Keratinocyte (primary cell): ENCODE measurements around the gene RAB5A. TPM values are rescaled to one million over a fixed set of nuclear protein-coding genes. Genes with fewer than 3 reads are reported as not detected.

Experiments used
- DNase-seq: peaks from one replicate; pipeline ENCODE4 v3.0.0-alpha.2; 2011; ENCODE audit warnings: low read depth, missing footprints, low spot score
- FAIRE-seq: peaks from 2 replicates; lab custom pipeline; 2011; peaks lifted over from hg19 to GRCh38; lab: Jason Lieb, UNC
- H2AFZ ChIP-seq: 2 replicates; pipeline ENCODE4 v1.6.0; 2012; ENCODE audit warnings: low read length, control low read depth, inconsistent platforms; ENCODE audit not compliant: control insufficient read depth
- H3K27ac ChIP-seq: 2 replicates; pipeline ENCODE4 v1.5.1; 2011; ENCODE audit warnings: low read length; ENCODE audit not compliant: control insufficient read depth, insufficient read depth
- H3K27me3 ChIP-seq: 3 replicates; pipeline ENCODE4 v1.6.0; 2011; ENCODE audit warnings: low read length; ENCODE audit not compliant: control insufficient read depth, insufficient read depth; ENCODE audit errors: extremely low read depth
- H3K36me3 ChIP-seq, 2 experiments: 2 replicates in 1 of 2; 3 replicates in 1 of 2; pipeline ENCODE4 v1.5.1; 2011; ENCODE audit warnings: low read length in 2 of 2, mild to moderate bottlenecking in 1 of 2; ENCODE audit not compliant: control insufficient read depth in 2 of 2, insufficient read depth in 2 of 2; ENCODE audit errors: extremely low read depth in 1 of 2
- H3K4me1 ChIP-seq: 3 replicates; pipeline ENCODE4 v1.5.1; 2011; ENCODE audit warnings: low read length; ENCODE audit not compliant: control insufficient read depth, insufficient read depth; ENCODE audit errors: extremely low read depth
- H3K4me2 ChIP-seq: 3 replicates; pipeline ENCODE4 v1.6.0; 2011; ENCODE audit warnings: low read depth, low read length; ENCODE audit not compliant: control insufficient read depth, insufficient read depth; ENCODE audit errors: extremely low read depth
- H3K4me3 ChIP-seq, 3 experiments: fragments of 200-600 bp in 1 of 3; sonication (generic) in 1 of 3; 2 replicates in 2 of 3; 3 replicates in 1 of 3; pipeline ENCODE4 v1.5.1; 2011 to 2016; ENCODE audit warnings: low read length in 3 of 3, mild to moderate bottlenecking in 3 of 3, control low read depth in 2 of 3, inconsistent platforms in 1 of 3, low read depth in 1 of 3, mixed read lengths in 1 of 3, mixed run types in 1 of 3, moderate library complexity in 1 of 3; ENCODE audit not compliant: control insufficient read depth in 2 of 3, insufficient read depth in 2 of 3; ENCODE audit errors: extremely low read depth in 1 of 3
- H3K79me2 ChIP-seq: 2 replicates; pipeline ENCODE4 v1.6.0; 2012; ENCODE audit warnings: low read length; ENCODE audit not compliant: control insufficient read depth, insufficient read depth
- H3K9ac ChIP-seq: 3 replicates; pipeline ENCODE4 v1.6.0; 2011; ENCODE audit warnings: low read length; ENCODE audit not compliant: control insufficient read depth, insufficient read depth; ENCODE audit errors: extremely low read depth
- H3K9me1 ChIP-seq: 3 replicates; pipeline ENCODE4 v1.6.0; 2011; ENCODE audit warnings: low read length; ENCODE audit not compliant: control insufficient read depth, insufficient read depth; ENCODE audit errors: extremely low read depth
- H3K9me3 ChIP-seq: 2 replicates; pipeline ENCODE4 v1.5.1; 2012; ENCODE audit warnings: low read depth, low read length; ENCODE audit not compliant: control insufficient read depth
- H4K20me1 ChIP-seq: 3 replicates; pipeline ENCODE4 v1.6.0; 2011; ENCODE audit warnings: low read length; ENCODE audit not compliant: control insufficient read depth, insufficient read depth; ENCODE audit errors: extremely low read depth
- EZH2 ChIP-seq: IDR thresholded peaks from one replicate; pipeline ENCODE4 v1.6.1; 2012; ENCODE audit warnings: inconsistent platforms, mild to moderate bottlenecking, low read length, moderate library complexity
- dilution Hi-C: fragments of 300-500 bp; cut with MboI; formaldehyde crosslinking; loops from one replicate; pipeline ENCODE4 v1.7.0; 2020; ENCODE audit warnings: low sequenced_read_pairs; ENCODE audit not compliant: extremely low pct_ligation_motif_present
- polyA plus RNA-seq, 5 experiments: library from polyadenylated mRNA; depleted of rRNA in 3 of 5; stranded (reverse) in 3 of 5; stranded (forward) in 1 of 5; unstranded in 1 of 5; fragments of >200 nt; gene quantifications; 1 replicate in 1 of 5; 2 replicates in 3 of 5; 3 replicates in 1 of 5; pipeline versions ENCODE4 v1.2.1 to v1.2.3, GENCODE V29; 2011 to 2012; ENCODE audit warnings: missing spikeins in 2 of 5, low read depth in 1 of 5, low replicate concordance in 1 of 5
- TF ChIP-seq, protein P1 (sequence below), 3 experiments: IDR thresholded peaks in 1 of 3; conservative IDR thresholded peaks in 1 of 3; optimal IDR thresholded peaks in 1 of 3; 2 replicates in 2 of 3; 3 replicates in 1 of 3; pipeline versions ENCODE3 to v1.5.1; 2011; ENCODE audit warnings: low read length in 3 of 3, mild to moderate bottlenecking in 3 of 3, moderate library complexity in 2 of 3, control low read depth in 1 of 3, inconsistent platforms in 1 of 3; ENCODE audit not compliant: insufficient read depth in 2 of 3; ENCODE audit errors: extremely low read depth in 1 of 3

Gene RAB5A
- polyA plus RNA-seq, 1 donor (not counting 4 experiments of a cell fraction or from before 2014, with no cell fraction given): 60.5 TPM

DNA sequence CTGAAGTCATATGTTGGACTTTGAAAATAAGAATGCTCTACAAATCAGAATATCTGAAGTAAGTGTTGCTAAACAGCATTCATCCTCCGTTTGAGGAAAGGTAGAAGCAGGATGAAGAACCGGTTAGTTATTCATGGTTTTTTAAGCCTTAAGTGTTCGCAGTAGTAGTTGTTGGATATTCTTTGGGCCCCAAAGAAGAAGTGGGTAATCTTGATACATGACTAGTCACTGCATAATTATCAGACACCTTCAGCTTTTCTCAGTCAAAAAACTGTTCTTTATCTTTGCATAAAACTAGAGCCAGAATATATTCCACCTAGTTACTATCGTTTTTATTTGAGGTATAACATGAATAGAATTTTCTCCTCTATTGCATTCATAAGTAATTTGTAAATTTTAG, 13.8 kb downstream of the RAB5A start:
- Histone ChIP-seq H3K9me1 (no peaks in the 10 kb centered on the region), H3K9me3 (no peaks in the 10 kb centered on the region), H3K4me1 (no peaks in the 10 kb centered on the region), H3K27me3 (no peaks in the 10 kb centered on the region), H3K4me2 (no peak overlapping the region), H3K27ac (no peak overlapping the region), H3K4me3 (no peak overlapping the region), H3K79me2 (peaks cover 94% of the 10 kb centered on the region), H4K20me1 (peaks cover 10% of the 10 kb centered on the region), H3K9ac (no peak overlapping the region), H2AFZ (no peak overlapping the region), H3K36me3 (peaks cover 1 to 16% of the 10 kb centered on the region in 2 experiments)
- DNase-seq: no peak
- no peak for FAIRE-seq
- dilution Hi-C loops: no loop called here
- TF ChIP-seq, protein P1, sequence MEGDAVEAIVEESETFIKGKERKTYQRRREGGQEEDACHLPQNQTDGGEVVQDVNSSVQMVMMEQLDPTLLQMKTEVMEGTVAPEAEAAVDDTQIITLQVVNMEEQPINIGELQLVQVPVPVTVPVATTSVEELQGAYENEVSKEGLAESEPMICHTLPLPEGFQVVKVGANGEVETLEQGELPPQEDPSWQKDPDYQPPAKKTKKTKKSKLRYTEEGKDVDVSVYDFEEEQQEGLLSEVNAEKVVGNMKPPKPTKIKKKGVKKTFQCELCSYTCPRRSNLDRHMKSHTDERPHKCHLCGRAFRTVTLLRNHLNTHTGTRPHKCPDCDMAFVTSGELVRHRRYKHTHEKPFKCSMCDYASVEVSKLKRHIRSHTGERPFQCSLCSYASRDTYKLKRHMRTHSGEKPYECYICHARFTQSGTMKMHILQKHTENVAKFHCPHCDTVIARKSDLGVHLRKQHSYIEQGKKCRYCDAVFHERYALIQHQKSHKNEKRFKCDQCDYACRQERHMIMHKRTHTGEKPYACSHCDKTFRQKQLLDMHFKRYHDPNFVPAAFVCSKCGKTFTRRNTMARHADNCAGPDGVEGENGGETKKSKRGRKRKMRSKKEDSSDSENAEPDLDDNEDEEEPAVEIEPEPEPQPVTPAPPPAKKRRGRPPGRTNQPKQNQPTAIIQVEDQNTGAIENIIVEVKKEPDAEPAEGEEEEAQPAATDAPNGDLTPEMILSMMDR (optimal IDR thresholded peaks at IDR 0.05 in 1 of 3, IDR thresholded peaks at IDR 0.05 in 1 of 3, conservative IDR thresholded peaks at IDR 0.05 in 1 of 3; ENCODE audit: extremely low read depth in 1 of 3, insufficient read depth in 2 of 3, low read length in 3 of 3): no peak
- TF ChIP-seq EZH2: no peak

DNA sequence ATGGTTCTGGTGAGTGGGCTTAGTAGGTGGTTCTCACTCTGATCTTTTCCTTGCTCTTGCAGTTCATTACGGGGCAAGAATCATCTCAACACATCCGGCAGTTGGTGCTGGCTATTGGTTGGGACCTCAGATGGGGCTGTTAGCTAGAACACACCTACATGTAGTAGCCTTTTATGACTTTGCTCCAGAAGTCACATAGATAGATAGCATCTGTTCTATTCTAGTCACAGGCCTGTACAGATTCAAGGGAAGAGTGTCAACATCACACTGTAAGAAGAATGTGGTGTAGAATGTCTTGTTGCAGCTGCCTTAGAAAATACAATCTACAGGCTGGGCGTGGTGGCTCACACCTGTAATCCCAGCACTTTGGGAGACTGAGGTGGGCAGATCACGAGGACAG, 15.1 kb downstream of the RAB5A start:
- Histone ChIP-seq H3K9me1 (no peaks in the 10 kb centered on the region), H3K9me3 (no peaks in the 10 kb centered on the region), H3K4me1 (no peaks in the 10 kb centered on the region), H3K79me2 (peaks cover 94% of the 10 kb centered on the region), H2AFZ (no peak overlapping the region), H3K27ac (no peak overlapping the region), H3K9ac (no peak overlapping the region), H3K4me3 (no peak overlapping the region), H3K27me3 (no peaks in the 10 kb centered on the region), H4K20me1 (peaks cover 10% of the 10 kb centered on the region), H3K36me3 (peaks cover 1 to 11% of the 10 kb centered on the region in 2 experiments), H3K4me2 (no peak overlapping the region)
- no peak for TF ChIP-seq EZH2
- TF ChIP-seq, protein P1 (optimal IDR thresholded peaks at IDR 0.05 in 1 of 3, IDR thresholded peaks at IDR 0.05 in 1 of 3, conservative IDR thresholded peaks at IDR 0.05 in 1 of 3; ENCODE audit: extremely low read depth in 1 of 3, insufficient read depth in 2 of 3, low read length in 3 of 3): no peak
- dilution Hi-C loops: no loop called here
- DNase-seq (no peak), FAIRE-seq (no peak)
